RWPE1 (cell line): ENCODE results near the gene COPG1.

ENCODE experiments used
- CTCF ChIA-PET: fragments of 350-600 bp; sonication (Branson Sonifier 250); formaldehyde crosslinking; extraction: SDS; loops from one replicate; lab custom pipeline; 2021; lab: Yijun Ruan, JAX
- POLR2A ChIA-PET: fragments of 400-600 bp; formaldehyde crosslinking; extraction: SDS; loops from one replicate; lab custom pipeline; 2020; ENCODE audit warnings: antibody characterized with exemption; ENCODE audit not compliant: low non-redundant PET; lab: Yijun Ruan, JAX
- DNase-seq: peaks from one replicate; pipeline ENCODE4 v3.0.0; 2012; ENCODE audit warnings: low spot score
- H3K27ac ChIP-seq: fragments of 450-650 bp; 2 replicates; pipeline ENCODE4 v1.5.1; 2017
- TF ChIP-seq, protein P1 (sequence below): fragments of 450-650 bp; conservative IDR thresholded peaks from 2 replicates; pipeline ENCODE4 v1.5.1; 2017; ENCODE audit warnings: low read depth, mild to moderate bottlenecking

The COPG1 gene

DNA sequence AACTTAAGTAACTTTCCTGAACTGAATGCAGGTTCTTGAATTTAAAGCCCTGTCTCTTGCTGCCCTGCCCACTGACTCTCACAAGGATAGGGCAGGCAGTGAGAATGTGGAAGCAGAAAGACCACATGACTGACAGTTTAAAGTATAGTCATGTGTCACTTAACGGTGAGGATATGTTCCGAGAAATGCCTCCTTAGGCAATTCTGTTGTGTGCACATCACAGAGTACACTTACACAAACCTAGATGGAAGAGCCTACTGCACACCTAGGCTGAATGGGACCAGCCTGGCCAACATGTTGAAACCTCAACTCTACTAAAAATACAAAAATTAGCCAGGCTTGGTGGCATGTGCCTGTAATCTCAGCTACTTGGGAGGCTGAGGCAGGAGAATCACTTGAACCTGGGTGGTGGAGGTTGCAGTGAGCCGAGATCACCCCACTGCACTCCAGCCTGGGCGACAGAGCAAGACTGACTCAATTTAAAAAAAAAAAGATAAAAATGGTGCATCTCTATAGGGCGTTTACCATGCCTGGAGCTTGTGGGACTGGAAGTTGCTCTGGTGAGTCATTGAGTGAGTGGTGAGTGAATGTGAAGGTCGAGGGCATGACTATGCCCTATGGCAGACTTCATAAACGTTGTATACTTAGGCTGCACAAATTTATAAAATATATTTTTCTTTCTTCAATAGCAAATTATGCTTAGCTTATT, 18.9 kb upstream of the COPG1 start:
- TF ChIP-seq, protein P1, sequence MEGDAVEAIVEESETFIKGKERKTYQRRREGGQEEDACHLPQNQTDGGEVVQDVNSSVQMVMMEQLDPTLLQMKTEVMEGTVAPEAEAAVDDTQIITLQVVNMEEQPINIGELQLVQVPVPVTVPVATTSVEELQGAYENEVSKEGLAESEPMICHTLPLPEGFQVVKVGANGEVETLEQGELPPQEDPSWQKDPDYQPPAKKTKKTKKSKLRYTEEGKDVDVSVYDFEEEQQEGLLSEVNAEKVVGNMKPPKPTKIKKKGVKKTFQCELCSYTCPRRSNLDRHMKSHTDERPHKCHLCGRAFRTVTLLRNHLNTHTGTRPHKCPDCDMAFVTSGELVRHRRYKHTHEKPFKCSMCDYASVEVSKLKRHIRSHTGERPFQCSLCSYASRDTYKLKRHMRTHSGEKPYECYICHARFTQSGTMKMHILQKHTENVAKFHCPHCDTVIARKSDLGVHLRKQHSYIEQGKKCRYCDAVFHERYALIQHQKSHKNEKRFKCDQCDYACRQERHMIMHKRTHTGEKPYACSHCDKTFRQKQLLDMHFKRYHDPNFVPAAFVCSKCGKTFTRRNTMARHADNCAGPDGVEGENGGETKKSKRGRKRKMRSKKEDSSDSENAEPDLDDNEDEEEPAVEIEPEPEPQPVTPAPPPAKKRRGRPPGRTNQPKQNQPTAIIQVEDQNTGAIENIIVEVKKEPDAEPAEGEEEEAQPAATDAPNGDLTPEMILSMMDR: no peak
- peak overlapping the region; percentile 92 for H3K27ac ChIP-seq
- ChIA-PET CTCF (interaction anchor here (0.5 to 1.2 kb wide), 4 partner anchors 14 to 218 kb away, joined by 3 to 7 read pairs (median 5); no protein-coding TSS in a partner anchor), POLR2A (interaction anchor here (0.6 kb wide), 1 partner anchor 11 kb away, joined by 4 read pairs; no protein-coding TSS in a partner anchor)
- DNase-seq: peak; percentile 76

DNA sequence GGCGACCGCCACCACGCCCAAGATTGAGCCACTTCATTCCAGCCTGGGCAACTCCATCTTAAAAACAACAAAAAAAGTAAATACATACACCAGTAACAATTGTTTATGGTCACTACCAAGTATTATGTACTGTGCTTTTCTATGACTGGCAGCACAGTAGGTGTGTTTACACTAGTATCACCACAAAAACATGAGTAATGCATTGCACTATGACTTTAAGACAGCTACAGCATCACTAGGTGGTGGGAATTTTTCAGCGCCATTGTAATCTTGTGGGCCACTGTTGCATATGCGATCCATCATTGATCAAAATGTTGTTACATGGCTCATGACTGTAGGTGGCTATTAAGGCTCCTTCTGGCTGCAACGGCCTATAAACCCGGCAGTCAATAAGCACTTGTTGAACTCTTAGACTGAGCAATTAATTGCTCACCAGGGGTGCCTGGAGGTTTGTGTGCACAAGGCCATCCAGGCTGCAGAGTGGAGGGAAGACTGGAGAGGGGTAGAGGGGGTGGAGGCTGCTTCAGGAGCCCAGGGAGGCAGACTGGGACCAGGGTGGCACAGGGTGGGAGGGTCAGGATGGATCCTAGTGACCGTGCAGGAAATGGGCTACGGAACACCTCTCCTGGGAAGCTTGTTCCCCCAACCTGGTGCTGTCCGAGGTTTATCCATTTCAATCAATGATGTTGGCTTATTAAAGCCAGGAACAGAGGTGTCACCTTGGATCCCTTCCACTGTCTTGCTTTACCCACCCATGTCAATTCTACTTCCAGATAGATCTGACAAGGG, 17.9 kb upstream of the COPG1 start:
- H3K27ac ChIP-seq: peak overlapping the region; percentile 92
- no peak for DNase-seq
- CTCF ChIA-PET: interaction anchor here (0.5 to 1.2 kb wide), 4 partner anchors 14 to 219 kb away, joined by 3 to 7 read pairs (median 5); no protein-coding TSS in a partner anchor

DNA sequence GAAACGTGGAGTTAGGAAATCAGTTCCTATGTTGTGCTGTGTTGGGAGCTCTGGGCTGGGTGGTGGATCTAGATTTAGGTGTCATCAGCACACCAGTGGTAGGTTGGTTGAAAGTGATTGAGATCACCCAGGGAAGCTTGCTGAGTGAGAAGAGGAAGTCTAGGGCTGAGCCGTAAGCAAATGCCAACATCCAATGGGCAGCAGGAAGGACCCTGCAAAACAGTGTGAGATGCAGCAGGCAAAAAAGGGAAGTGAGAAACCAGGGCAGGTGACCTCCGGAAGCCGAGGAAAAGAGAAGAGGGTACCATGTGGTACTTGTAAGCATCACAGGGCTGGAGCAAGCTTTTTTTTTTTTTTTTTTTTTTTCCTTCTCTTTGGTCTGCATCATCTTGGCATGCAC, 15.9 kb upstream of the COPG1 start:
- POLR2A ChIA-PET: no interaction called here
- CTCF ChIA-PET: interaction anchor here (0.6 kb wide), 1 partner anchor 105 kb away, joined by 3 read pairs; no protein-coding TSS in a partner anchor
- no peak for DNase-seq
- no peak overlapping the region for H3K27ac ChIP-seq
- TF ChIP-seq, protein P1: no peak

More for the DNA sequence above, 17.9 kb upstream of the COPG1 start:
- POLR2A ChIA-PET: interaction anchor here (0.6 kb wide), 1 partner anchor 10 kb away, joined by 4 read pairs; no protein-coding TSS in a partner anchor
- TF ChIP-seq, protein P1: no peak

DNA sequence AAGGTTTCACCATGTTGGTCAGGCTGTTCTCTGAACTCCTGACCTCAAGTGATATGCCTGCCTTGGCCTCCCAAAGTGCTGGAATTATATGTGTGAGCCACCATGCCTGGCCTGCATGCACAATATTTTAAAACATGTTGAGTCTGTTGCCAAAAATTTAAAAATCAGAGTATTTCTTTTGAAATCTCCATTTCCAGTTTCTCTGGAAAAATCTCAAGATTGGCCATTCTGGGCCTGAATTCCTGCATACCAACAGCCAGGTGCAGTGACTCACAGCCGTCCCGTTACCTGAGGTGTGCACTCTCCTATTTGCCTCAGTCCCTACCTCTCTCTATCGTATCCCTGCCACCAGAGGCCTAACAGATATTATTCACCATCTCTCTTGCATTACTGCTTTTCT, 15.0 kb upstream of the COPG1 start:
- POLR2A ChIA-PET: no interaction called here
- DNase-seq: no peak
- peak overlapping the region; percentile 31; the same call in 1 of the 2 replicates for H3K27ac ChIP-seq

DNA sequence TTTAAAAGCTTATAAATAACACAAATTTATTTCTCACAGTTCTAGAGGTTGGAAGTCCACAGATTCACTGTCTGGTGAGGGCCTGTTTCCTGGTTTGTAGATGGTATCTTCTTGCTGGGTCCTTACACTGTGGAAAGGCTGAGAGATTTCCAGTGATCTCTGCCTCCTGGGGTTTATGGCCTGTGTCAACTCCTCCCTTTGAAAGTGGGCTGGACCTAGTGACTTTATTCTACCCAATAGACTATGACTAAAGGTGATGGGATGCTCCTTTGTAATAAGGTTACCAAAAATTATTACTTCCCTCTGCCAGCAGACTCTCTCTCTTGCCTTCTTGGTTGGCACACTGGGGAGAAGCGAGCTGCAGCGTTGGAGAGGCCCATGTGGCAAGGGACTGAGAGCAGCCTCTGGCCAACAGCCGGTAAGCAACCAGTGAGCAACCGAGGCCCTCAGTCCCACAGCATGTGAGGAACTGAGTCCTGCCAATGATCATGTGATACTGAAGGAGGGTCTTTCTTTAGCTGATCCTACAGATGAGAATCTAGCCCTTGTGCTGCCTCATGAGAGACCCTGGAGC, 14.0 kb upstream of the COPG1 start:
- DNase-seq: no peak
- CTCF ChIA-PET: no interaction called here
- POLR2A ChIA-PET: no interaction called here
- no peak overlapping the region for H3K27ac ChIP-seq
- TF ChIP-seq, protein P1: no peak

More for the DNA sequence above, 15.0 kb upstream of the COPG1 start:
- TF ChIP-seq, protein P1: no peak
- CTCF ChIA-PET: no interaction called here
